DND-41 (cell line): Measurements from ENCODE around the gene CD7.

Experiments
- ATAC-seq: fragments of 200-7000 bp; cut with Tn5 transposase; 3 replicates; pipeline ENCODE4 v1.9.1; 2021; ENCODE audit warnings: low read depth; ENCODE audit not compliant: insufficient read depth
- DNase-seq: peaks from one replicate; pipeline ENCODE4 v3.0.0-alpha.2; 2020
- H2AFZ ChIP-seq: 2 replicates; pipeline ENCODE4 v1.6.0; 2012; ENCODE audit warnings: low read depth, low read length
- H3K27ac ChIP-seq: 2 replicates; pipeline ENCODE4 v1.5.1; 2012; ENCODE audit warnings: low read length, inconsistent platforms
- H3K27me3 ChIP-seq: fragments of 200-600 bp; sonication (generic); 2 replicates; pipeline ENCODE4 v1.6.0; 2012; ENCODE audit warnings: low read length, mild to moderate bottlenecking, inconsistent platforms; ENCODE audit not compliant: insufficient read depth, poor library complexity
- H3K36me3 ChIP-seq: 2 replicates; pipeline ENCODE4 v1.5.1; 2012; ENCODE audit warnings: low read length, inconsistent platforms; ENCODE audit not compliant: insufficient read depth
- H3K4me1 ChIP-seq: 2 replicates; pipeline ENCODE4 v1.5.1; 2012; ENCODE audit warnings: mild to moderate bottlenecking, low read length; ENCODE audit not compliant: insufficient read depth
- H3K4me2 ChIP-seq: 2 replicates; pipeline ENCODE4 v1.6.0; 2012; ENCODE audit warnings: mild to moderate bottlenecking, moderate library complexity, low read length, inconsistent platforms; ENCODE audit not compliant: insufficient read depth
- H3K4me3 ChIP-seq, 2 experiments: fragments of 200-600 bp in 1 of 2; shearing (Covaris generic) in 1 of 2; 2 replicates each; pipeline ENCODE4 v1.5.1; 2012 to 2016; ENCODE audit warnings: inconsistent platforms in 2 of 2, low read length in 2 of 2, mild to moderate bottlenecking in 2 of 2, low read depth in 1 of 2, moderate library complexity in 1 of 2
- H3K79me2 ChIP-seq: 2 replicates; pipeline ENCODE4 v1.6.0; 2012; ENCODE audit warnings: low read length, inconsistent platforms; ENCODE audit not compliant: insufficient read depth
- H3K9ac ChIP-seq: 2 replicates; pipeline ENCODE4 v1.6.0; 2012; ENCODE audit warnings: low read depth, mild to moderate bottlenecking, inconsistent platforms, low read length, moderate library complexity
- H3K9me3 ChIP-seq: 2 replicates; pipeline ENCODE4 v1.5.1; 2012; ENCODE audit warnings: low read length, moderate library complexity, mild to moderate bottlenecking, inconsistent platforms; ENCODE audit not compliant: insufficient read depth, severe bottlenecking
- H4K20me1 ChIP-seq: 2 replicates; pipeline ENCODE4 v1.6.0; 2012; ENCODE audit warnings: low read length; ENCODE audit not compliant: insufficient read depth
- CTCF ChIP-seq: IDR thresholded peaks from 2 replicates; pipeline ENCODE4 v1.5.1; 2012; ENCODE audit warnings: borderline replicate concordance, low read length, moderate library complexity, mild to moderate bottlenecking; ENCODE audit not compliant: poor library complexity, severe bottlenecking; ENCODE audit errors: extremely low read depth
- EZH2 ChIP-seq: IDR thresholded peaks from 3 replicates; pipeline ENCODE4 v1.6.1; 2012; ENCODE audit warnings: borderline replicate concordance, low read depth, mild to moderate bottlenecking, moderate library complexity, low read length, inconsistent platforms; ENCODE audit not compliant: severe bottlenecking

The CD7 gene

GRCh38 chr17:82345151-82345976, 28.0 kb upstream of the CD7 start:
- no peaks in the 10 kb centered on the region for H3K27me3 ChIP-seq
- H3K36me3 ChIP-seq = no peaks in the 10 kb centered on the region
- no peaks in the 10 kb centered on the region for H3K9me3 ChIP-seq
- no peak overlapping the region for H3K9ac ChIP-seq
- no peak for TF ChIP-seq CTCF
- TF ChIP-seq EZH2 = no peak
- H3K79me2 ChIP-seq = no peaks in the 10 kb centered on the region
- H2AFZ ChIP-seq = no peak overlapping the region
- ATAC-seq = no peak
- H3K4me2 ChIP-seq = no peak overlapping the region
- H4K20me1 ChIP-seq = no peaks in the 10 kb centered on the region
- no peak overlapping the region for H3K4me3 ChIP-seq
- DNase-seq = no peak
- H3K4me1 ChIP-seq = no peaks in the 10 kb centered on the region
- no peak overlapping the region for H3K27ac ChIP-seq

GRCh38 chr17:82344175-82344907, 26.9 kb upstream of the CD7 start:
- no peaks in the 10 kb centered on the region for H3K27me3 ChIP-seq
- no peaks in the 10 kb centered on the region for H3K4me1 ChIP-seq

GRCh38 chr17:82343560-82343959, 26.2 kb upstream of the CD7 start:
- TF ChIP-seq CTCF (no peak), EZH2 (no peak)
- no peaks in the 10 kb centered on the region for H4K20me1 ChIP-seq
- H3K4me2 ChIP-seq = no peak overlapping the region
- H3K4me1 ChIP-seq = no peaks in the 10 kb centered on the region
- no peaks in the 10 kb centered on the region for H3K36me3 ChIP-seq
- no peak overlapping the region for H3K9ac ChIP-seq
- no peaks in the 10 kb centered on the region for H3K27me3 ChIP-seq
- no peaks in the 10 kb centered on the region for H3K9me3 ChIP-seq
- H3K4me3 ChIP-seq = no peak overlapping the region
- no peak overlapping the region for H3K27ac ChIP-seq
- ATAC-seq = 0 out of 3 replicates have a peak, but pooled peaks have one; percentile 22
- no peaks in the 10 kb centered on the region for H3K79me2 ChIP-seq
- no peak for DNase-seq
- no peak overlapping the region for H2AFZ ChIP-seq

More at GRCh38 chr17:82344175-82344907, 26.9 kb upstream of the CD7 start:
- H2AFZ ChIP-seq = no peak overlapping the region
- no peak for TF ChIP-seq CTCF
- TF ChIP-seq EZH2 = no peak
- no peaks in the 10 kb centered on the region for H3K79me2 ChIP-seq
- no peaks in the 10 kb centered on the region for H3K9me3 ChIP-seq
- H3K9ac ChIP-seq = no peak overlapping the region
- H4K20me1 ChIP-seq = no peaks in the 10 kb centered on the region
- ATAC-seq = no peak
- no peak overlapping the region for H3K4me2 ChIP-seq
- no peak overlapping the region for H3K4me3 ChIP-seq
- DNase-seq = no peak
- H3K27ac ChIP-seq = no peak overlapping the region
- no peaks in the 10 kb centered on the region for H3K36me3 ChIP-seq
